PFSK-1 (cell line): Measurements from ENCODE around the gene SIRT4.

Experiments
- FOXP2 ChIP-seq: optimal IDR thresholded peaks from 2 replicates; pipeline ENCODE3; 2011; ENCODE audit warnings: borderline replicate concordance, control low read depth, inconsistent platforms; ENCODE audit not compliant: insufficient read depth; ENCODE audit errors: extremely low read length, extremely low read depth
- POLR2AphosphoS5 ChIP-seq: IDR thresholded peaks from 2 replicates; pipeline ENCODE4 v1.6.1; 2012; ENCODE audit warnings: low read depth, mild to moderate bottlenecking, control low read depth, low read length, moderate library complexity
- REST ChIP-seq, 2 experiments: IDR thresholded peaks; 2 replicates each; pipeline versions ENCODE4 v1.6.1 to v1.8.0; 2011 to 2012; ENCODE audit warnings: low read depth in 2 of 2, low read length in 2 of 2, control low read depth in 1 of 2, inconsistent platforms in 1 of 2, mild to moderate bottlenecking in 1 of 2, moderate library complexity in 1 of 2; ENCODE audit not compliant: insufficient read depth in 1 of 2
- SIN3A ChIP-seq: IDR thresholded peaks from 2 replicates; pipeline ENCODE4 v1.6.1; 2012; ENCODE audit warnings: mild to moderate bottlenecking, low read length, moderate library complexity, borderline replicate concordance; ENCODE audit not compliant: insufficient read depth
- TAF1 ChIP-seq: IDR thresholded peaks from 2 replicates; pipeline ENCODE4 v1.6.1; 2012; ENCODE audit warnings: low read length, control low read depth, borderline replicate concordance; ENCODE audit not compliant: insufficient read depth

Gene SIRT4

GRCh38 chr12:120267736-120268135 is 34.4 kb upstream of the SIRT4 start:
- TF ChIP-seq TAF1 (no peak), FOXP2 (no peak), SIN3A (no peak), REST (IDR thresholded peaks at IDR 0.05; ENCODE audit: insufficient read depth in 1 of 2, low read depth in 2 of 2, low read length in 2 of 2) (no peak), POLR2AphosphoS5 (no peak)

- TF ChIP-seq POLR2AphosphoS5 (no peak), SIN3A (no peak), REST (IDR thresholded peaks at IDR 0.05; ENCODE audit: insufficient read depth in 1 of 2, low read depth in 2 of 2, low read length in 2 of 2) (no peak), TAF1 (no peak), FOXP2 (no peak)
Measured at GRCh38 chr12:120276734-120277133, 25.4 kb upstream of the SIRT4 start.

- no peak for TF ChIP-seq FOXP2
- no peak for TF ChIP-seq REST (IDR thresholded peaks at IDR 0.05; ENCODE audit: insufficient read depth in 1 of 2, low read depth in 2 of 2, low read length in 2 of 2)
- no peak for TF ChIP-seq POLR2AphosphoS5
Measured at GRCh38 chr12:120278137-120279069, 23.7 kb upstream of the SIRT4 start.

- TF ChIP-seq TAF1: no peak
- TF ChIP-seq POLR2AphosphoS5: no peak
- no peak for TF ChIP-seq FOXP2
- no peak for TF ChIP-seq REST (IDR thresholded peaks at IDR 0.05; ENCODE audit: insufficient read depth in 1 of 2, low read depth in 2 of 2, low read length in 2 of 2)
- TF ChIP-seq SIN3A: no peak
Measured at GRCh38 chr12:120283318-120283717, 18.8 kb upstream of the SIRT4 start.
